ENCODE measurements around the gene SIX3. TPM values are rescaled to one million over a fixed set of nuclear protein-coding genes. Genes with fewer than 3 reads are reported as not detected.

SIX3 gene
- total and polyA plus RNA-seq, 2 donors (not counting 1 experiment from before 2014, with no cell fraction given): not detected

DNA sequence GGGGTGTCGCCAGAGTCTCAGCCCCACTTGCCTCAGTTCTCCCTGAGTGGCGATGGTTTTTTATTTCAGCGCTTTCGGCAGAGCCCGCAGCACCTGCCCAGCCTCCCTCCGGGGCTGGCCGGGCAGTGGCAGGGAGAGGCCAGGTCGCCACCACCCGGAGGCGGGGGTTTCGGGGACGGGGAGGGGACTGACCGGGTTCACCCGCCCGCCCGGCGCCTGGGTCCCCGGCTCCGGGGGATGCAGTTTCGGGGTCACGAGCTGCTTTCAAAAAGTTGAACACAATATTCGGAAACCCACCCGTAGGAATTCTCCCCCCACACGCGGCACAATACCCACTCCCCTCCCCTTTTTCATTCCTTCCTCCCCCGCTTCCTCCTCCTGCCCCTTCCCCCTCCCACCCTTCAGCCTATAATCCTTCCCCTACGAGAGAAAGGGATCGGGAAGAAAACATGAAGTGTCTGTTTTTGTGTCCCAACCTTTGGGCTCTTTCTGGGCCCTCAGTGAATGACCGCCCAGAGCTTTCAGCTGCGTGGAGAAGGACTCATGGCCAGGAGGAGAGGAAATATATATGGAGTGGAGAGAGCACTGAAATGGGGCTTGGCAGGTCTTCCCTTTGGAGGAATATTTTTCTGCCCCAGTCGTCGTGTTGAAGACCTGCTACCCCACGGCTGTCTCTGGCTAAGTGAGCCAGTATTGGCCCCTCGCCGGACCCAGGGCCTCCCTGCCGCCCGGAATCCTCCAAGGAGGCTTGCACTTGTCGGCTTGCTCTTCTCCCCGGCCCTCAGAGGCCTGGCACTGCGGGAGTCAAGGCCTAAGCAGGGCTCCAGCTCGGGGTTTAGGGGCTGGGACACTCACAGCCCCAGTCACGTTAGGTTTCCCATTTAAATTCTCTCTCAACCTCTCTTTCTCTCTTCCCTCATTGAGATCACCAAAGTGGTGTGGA, 2.1 kb upstream of the SIX3 start:
- H3K4me1 Mint-ChIP-seq: peaks cover 59% of the 10 kb centered on the region
- peaks cover 0 to 82% (median 0%) of the 10 kb centered on the region in 3 donors for H3K9me3 ChIP-seq (ENCODE audit: control extremely low read depth in 1 of 3, control insufficient read depth in 2 of 3, insufficient read depth in 1 of 3, low read length in 2 of 3)
- peak; percentile 51 for DNase-seq
- no peaks in the 10 kb centered on the region for H3K9me3 Mint-ChIP-seq (ENCODE audit: insufficient read depth)
- TF ChIP-seq EZH2 (IDR thresholded peaks at IDR 0.05; ENCODE audit: borderline replicate concordance, insufficient read depth, low read depth, low read length, poor library complexity, severe bottlenecking): no peak
- TF ChIP-seq, protein P1, sequence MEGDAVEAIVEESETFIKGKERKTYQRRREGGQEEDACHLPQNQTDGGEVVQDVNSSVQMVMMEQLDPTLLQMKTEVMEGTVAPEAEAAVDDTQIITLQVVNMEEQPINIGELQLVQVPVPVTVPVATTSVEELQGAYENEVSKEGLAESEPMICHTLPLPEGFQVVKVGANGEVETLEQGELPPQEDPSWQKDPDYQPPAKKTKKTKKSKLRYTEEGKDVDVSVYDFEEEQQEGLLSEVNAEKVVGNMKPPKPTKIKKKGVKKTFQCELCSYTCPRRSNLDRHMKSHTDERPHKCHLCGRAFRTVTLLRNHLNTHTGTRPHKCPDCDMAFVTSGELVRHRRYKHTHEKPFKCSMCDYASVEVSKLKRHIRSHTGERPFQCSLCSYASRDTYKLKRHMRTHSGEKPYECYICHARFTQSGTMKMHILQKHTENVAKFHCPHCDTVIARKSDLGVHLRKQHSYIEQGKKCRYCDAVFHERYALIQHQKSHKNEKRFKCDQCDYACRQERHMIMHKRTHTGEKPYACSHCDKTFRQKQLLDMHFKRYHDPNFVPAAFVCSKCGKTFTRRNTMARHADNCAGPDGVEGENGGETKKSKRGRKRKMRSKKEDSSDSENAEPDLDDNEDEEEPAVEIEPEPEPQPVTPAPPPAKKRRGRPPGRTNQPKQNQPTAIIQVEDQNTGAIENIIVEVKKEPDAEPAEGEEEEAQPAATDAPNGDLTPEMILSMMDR (IDR thresholded peaks at IDR 0.05): no peak
- peak overlapping the region; percentile 32 for H3K9ac ChIP-seq (ENCODE audit: low read length)
- ChIA-PET CTCF (interaction anchor here (1.3 to 1.4 kb wide), 2 partner anchors 16 to 460 kb away, joined by 6 to 10 read pairs; no protein-coding TSS in a partner anchor), POLR2A (no interaction called here)
- H2AFZ ChIP-seq (ENCODE audit: insufficient read depth, low read depth, low read length, poor library complexity, severe bottlenecking): peak overlapping the region; percentile 22
- no peak overlapping the region for H3K27ac Mint-ChIP-seq
- H3K4me2 ChIP-seq (replicated peaks; ENCODE audit: low read depth, low read length, poor library complexity, severe bottlenecking): peak overlapping the region; percentile 83
- no peak for ATAC-seq (ENCODE audit: low read depth)
- H3K27ac ChIP-seq (ENCODE audit: low read length in 2 of 2): no peak overlapping the region
- H3K36me3 ChIP-seq (replicated peaks in 1 of 2; ENCODE audit: control extremely low read depth in 1 of 2, control insufficient read depth in 1 of 2, extremely low read depth in 1 of 2, insufficient read depth in 2 of 2, low read length in 1 of 2): no peaks in the 10 kb centered on the region
- peaks cover 88 to 93% of the 10 kb centered on the region in 2 donors for H3K4me1 ChIP-seq (ENCODE audit: control insufficient read depth in 2 of 2, insufficient read depth in 2 of 2, low read length in 2 of 2)
- 4% methylated on average over 38 of the region's 42 CpGs for WGBS (ENCODE audit: insufficient coverage)
- intact Hi-C loops (cut with micrococcal nuclease): loop anchor here (5.0 kb wide), 1 partner anchor 137 kb away; no protein-coding TSS in a partner anchor
- peaks cover 0 to 98% (median 66%) of the 10 kb centered on the region in 4 experiments for H3K27me3 ChIP-seq (replicated peaks in 1 of 4; ENCODE audit: control extremely low read depth in 1 of 4, control insufficient read depth in 3 of 4, insufficient read depth in 4 of 4, low read length in 3 of 4)
- H3K4me3 ChIP-seq (ENCODE audit: control extremely low read depth in 1 of 5, extremely low read depth in 1 of 5, insufficient read depth in 1 of 5, low read depth in 2 of 5, low read length in 4 of 5): peak overlapping the region in 3 of 5 experiments; percentile 5 to 39 (median 18)
- H4K20me1 ChIP-seq (ENCODE audit: control insufficient read depth, insufficient read depth, low read length, poor library complexity, severe bottlenecking): no peaks in the 10 kb centered on the region
- peak overlapping the region; percentile 59 for H3K4me3 Mint-ChIP-seq
- H3K27me3 Mint-ChIP-seq: peaks cover 60% of the 10 kb centered on the region
- no peaks in the 10 kb centered on the region for H3K79me2 ChIP-seq (ENCODE audit: control insufficient read depth, insufficient read depth, low read length)

Measured in B cell (primary cell).